ENCODE data around the gene AFTPH. TPM values are rescaled to one million over a fixed set of nuclear protein-coding genes. Genes with fewer than 3 reads are reported as not detected.

Gene AFTPH, protein sequence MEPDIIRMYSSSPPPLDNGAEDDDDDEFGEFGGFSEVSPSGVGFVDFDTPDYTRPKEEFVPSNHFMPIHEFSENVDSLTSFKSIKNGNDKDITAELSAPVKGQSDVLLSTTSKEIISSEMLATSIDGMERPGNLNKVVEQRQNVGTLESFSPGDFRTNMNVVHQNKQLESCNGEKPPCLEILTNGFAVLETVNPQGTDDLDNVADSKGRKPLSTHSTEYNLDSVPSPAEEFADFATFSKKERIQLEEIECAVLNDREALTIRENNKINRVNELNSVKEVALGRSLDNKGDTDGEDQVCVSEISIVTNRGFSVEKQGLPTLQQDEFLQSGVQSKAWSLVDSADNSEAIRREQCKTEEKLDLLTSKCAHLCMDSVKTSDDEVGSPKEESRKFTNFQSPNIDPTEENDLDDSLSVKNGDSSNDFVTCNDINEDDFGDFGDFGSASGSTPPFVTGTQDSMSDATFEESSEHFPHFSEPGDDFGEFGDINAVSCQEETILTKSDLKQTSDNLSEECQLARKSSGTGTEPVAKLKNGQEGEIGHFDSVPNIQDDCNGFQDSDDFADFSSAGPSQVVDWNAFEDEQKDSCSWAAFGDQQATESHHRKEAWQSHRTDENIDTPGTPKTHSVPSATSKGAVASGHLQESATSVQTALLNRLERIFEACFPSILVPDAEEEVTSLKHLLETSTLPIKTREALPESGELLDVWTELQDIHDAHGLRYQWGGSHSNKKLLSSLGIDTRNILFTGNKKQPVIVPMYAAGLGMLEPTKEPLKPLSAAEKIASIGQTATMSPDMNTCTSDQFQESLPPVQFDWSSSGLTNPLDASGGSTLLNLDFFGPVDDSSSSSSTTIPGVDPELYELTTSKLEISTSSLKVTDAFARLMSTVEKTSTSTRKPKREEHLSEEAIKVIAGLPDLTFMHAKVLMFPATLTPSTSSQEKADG
- 30.8 and 31.3 TPM in 2 replicates for total RNA-seq

DNA sequence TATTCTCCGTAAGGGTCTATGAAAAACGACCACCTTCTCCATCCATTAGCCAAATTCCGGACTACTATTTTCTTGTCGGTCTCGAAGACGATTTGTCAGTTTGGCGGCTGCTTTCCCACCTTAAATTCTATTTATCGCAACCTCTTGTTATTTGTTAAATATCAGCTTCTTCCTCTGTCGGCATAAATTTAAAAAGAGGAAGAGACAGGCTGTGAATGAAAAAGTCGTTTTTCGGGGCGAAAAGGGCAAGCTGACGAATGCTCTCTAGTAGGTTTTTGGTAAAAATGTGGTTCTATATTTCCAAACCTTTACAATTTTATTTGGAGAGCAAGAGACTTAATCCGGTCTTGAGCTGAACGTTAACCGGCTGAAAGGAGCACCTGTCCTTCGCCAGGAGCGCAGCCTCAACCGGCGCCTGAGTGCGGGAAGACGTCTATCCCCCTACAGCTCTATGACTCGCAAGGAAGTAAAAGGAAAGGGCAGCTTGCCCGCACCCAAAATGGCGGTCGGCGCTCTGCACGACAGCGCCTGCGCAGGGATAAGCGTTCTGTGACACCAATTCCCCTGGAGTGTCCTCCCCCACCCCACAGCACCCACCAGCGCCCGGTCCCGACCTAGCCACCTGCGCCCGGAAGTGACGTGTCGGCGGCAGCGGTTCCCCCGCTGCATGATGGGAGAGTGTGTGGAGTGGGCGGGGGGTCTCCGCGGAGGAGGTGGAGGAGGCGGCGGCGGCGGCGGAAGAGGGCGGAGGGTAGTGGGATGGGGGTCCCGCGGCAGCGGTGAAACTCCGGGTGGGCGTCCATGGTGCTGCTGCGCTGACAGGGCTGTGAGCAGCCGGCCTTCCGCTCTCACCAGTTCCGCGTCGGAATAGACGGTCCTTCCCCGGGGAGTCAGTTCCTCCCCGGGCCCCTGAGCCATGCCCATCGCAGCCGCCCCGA lies at the start of gene AFTPH:
AFTPH (plus strand) TSS at position 663 of the 938 bp plus-strand sequence. CDS start 27,147 bp downstream, outside the sequence.

Other genes starting within 250 kb of the AFTPH start
- 1.5 and 2.0 TPM in 2 replicates for gene LGALSL, start 70.2 kb upstream of the AFTPH start, total RNA-seq
- gene SERTAD2, start 129.6 kb downstream of the AFTPH start, total RNA-seq, result 12.9 and 14.2 TPM in 2 replicates